SK-N-SH treated with all-trans-retinoic acid at 6 μM for 48 hours (cell line): ENCODE measurements around the gene GSTP1.

Experiments
- BACH2 ChIP-seq: fragments of 250-450 bp; sonication (Bioruptor Pico); IDR thresholded peaks from 2 replicates; pipeline ENCODE4 v1.9.0; 2021; ENCODE audit warnings: mild to moderate bottlenecking, borderline replicate concordance
- CREB5 ChIP-seq: fragments of 250-450 bp; sonication (Bioruptor Pico); IDR thresholded peaks from 2 replicates; pipeline ENCODE4 v1.5.1; 2020; ENCODE audit warnings: low read depth, mild to moderate bottlenecking, moderate library complexity
- RARB ChIP-seq: fragments of 250-450 bp; sonication (Bioruptor Pico); IDR thresholded peaks from 2 replicates; pipeline ENCODE4 v1.8.0; 2021; ENCODE audit warnings: mild to moderate bottlenecking, moderate library complexity
- TOX ChIP-seq: fragments of 250-450 bp; sonication (Bioruptor Pico); IDR thresholded peaks from 2 replicates; pipeline ENCODE4 v1.8.0; 2021; ENCODE audit warnings: mild to moderate bottlenecking, moderate library complexity, borderline replicate concordance
- ZFP3 ChIP-seq: fragments of 250-450 bp; sonication (Bioruptor Pico); IDR thresholded peaks from 2 replicates; pipeline ENCODE4 v1.5.0; 2020; ENCODE audit warnings: mild to moderate bottlenecking, moderate library complexity

DNA sequence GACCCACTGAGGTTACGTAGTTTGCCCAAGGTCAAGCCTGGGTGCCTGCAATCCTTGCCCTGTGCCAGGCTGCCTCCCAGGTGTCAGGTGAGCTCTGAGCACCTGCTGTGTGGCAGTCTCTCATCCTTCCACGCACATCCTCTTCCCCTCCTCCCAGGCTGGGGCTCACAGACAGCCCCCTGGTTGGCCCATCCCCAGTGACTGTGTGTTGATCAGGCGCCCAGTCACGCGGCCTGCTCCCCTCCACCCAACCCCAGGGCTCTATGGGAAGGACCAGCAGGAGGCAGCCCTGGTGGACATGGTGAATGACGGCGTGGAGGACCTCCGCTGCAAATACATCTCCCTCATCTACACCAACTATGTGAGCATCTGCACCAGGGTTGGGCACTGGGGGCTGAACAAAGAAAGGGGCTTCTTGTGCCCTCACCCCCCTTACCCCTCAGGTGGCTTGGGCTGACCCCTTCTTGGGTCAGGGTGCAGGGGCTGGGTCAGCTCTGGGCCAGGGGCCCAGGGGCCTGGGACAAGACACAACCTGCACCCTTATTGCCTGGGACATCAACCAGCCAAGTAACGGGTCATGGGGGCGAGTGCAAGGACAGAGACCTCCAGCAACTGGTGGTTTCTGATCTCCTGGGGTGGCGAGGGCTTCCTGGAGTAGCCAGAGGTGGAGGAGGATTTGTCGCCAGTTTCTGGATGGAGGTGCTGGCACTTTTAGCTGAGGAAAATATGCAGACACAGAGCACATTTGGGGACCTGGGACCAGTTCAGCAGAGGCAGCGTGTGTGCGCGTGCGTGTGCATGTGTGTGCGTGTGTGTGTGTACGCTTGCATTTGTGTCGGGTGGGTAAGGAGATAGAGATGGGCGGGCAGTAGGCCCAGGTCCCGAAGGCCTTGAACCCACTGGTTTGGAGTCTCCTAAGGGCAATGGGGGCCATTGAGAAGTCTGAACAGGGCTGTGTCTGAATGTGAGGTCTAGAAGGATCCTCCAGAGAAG lies 1.6 kb downstream of the GSTP1 start:
- TF ChIP-seq RARB (CRISPR knock-in tag): no peak
- TF ChIP-seq ZFP3 (CRISPR knock-in tag): no peak
- no peak for TF ChIP-seq BACH2 (CRISPR knock-in tag)
- TF ChIP-seq CREB5 (CRISPR knock-in tag): no peak
- no peak for TF ChIP-seq TOX (CRISPR knock-in tag)
